Endodermal cell (in vitro differentiated cells): ENCODE results near the gene ALKBH5. TPM values are rescaled to one million over a fixed set of nuclear protein-coding genes. Genes with fewer than 3 reads are reported as not detected.

Experiments used
- DNase-seq: peaks from one replicate; pipeline ENCODE4 v3.0.0-alpha.2; 2017
- H3K27ac ChIP-seq: 2 replicates; pipeline ENCODE4 v1.5.1; 2013; ENCODE audit warnings: mild to moderate bottlenecking, low read depth, low read length, moderate library complexity
- H3K27me3 ChIP-seq: 2 replicates; pipeline ENCODE4 v1.6.1; 2013; ENCODE audit warnings: mild to moderate bottlenecking, low read length, moderate library complexity; ENCODE audit not compliant: insufficient read depth, control insufficient read depth, poor library complexity, severe bottlenecking
- H3K36me3 ChIP-seq: 2 replicates; pipeline ENCODE4 v1.7.0; 2013; ENCODE audit warnings: mild to moderate bottlenecking, low read length, moderate library complexity; ENCODE audit not compliant: control insufficient read depth, insufficient read depth
- H3K4me1 ChIP-seq: one replicate; pipeline ENCODE4 v1.7.0; 2013; ENCODE audit warnings: low read length; ENCODE audit not compliant: control insufficient read depth, insufficient read depth
- H3K4me3 ChIP-seq: 2 replicates; pipeline ENCODE4 v1.5.1; 2013; ENCODE audit warnings: mild to moderate bottlenecking, low read length, moderate library complexity
- H3K9ac ChIP-seq: 2 replicates; pipeline ENCODE4 v1.6.1; 2013; ENCODE audit warnings: mild to moderate bottlenecking, low read length, moderate library complexity; ENCODE audit not compliant: poor library complexity, severe bottlenecking; ENCODE audit errors: extremely low read depth
- H3K9me3 ChIP-seq: 2 replicates; pipeline ENCODE4 v1.6.1; 2013; ENCODE audit warnings: mild to moderate bottlenecking, low read length, moderate library complexity; ENCODE audit not compliant: control insufficient read depth
- H3K27ac Mint-ChIP-seq: 2 replicates; pipeline ENCODE4 v1.8.0; 2020; ENCODE audit warnings: mixed read lengths
- H3K27me3 Mint-ChIP-seq: 2 replicates; pipeline ENCODE4 v1.8.0; 2021; ENCODE audit warnings: mild to moderate bottlenecking, mixed read lengths; ENCODE audit not compliant: insufficient read depth
- H3K36me3 Mint-ChIP-seq: 2 replicates; pipeline ENCODE4 v1.8.0; 2020; ENCODE audit warnings: low read depth, mixed read lengths
- H3K4me1 Mint-ChIP-seq: 2 replicates; pipeline ENCODE4 v1.8.0; 2020; ENCODE audit warnings: mixed read lengths
- H3K4me3 Mint-ChIP-seq: 2 replicates; pipeline ENCODE4 v1.8.0; 2020; ENCODE audit warnings: mild to moderate bottlenecking, moderate library complexity, mixed read lengths
- H3K9me3 Mint-ChIP-seq: 2 replicates; pipeline ENCODE4 v1.8.0; 2020; ENCODE audit warnings: mild to moderate bottlenecking, mixed read lengths
- CTCF ChIP-seq: fragments of 200-600 bp; sonication (generic); conservative IDR thresholded peaks from 2 replicates; pipeline ENCODE4 v1.5.0; 2021; ENCODE audit warnings: antibody characterized with exemption, mild to moderate bottlenecking
- WGBS, 2 experiments: methylation state at CpG; one replicate each; pipeline versions ENCODE4 v1.1.5 to v1.1.7; 2013; ENCODE audit warnings: missing lambda C conversion rate in 2 of 2, mixed read lengths in 1 of 2; ENCODE audit not compliant: insufficient coverage in 1 of 2, insufficient read length in 1 of 2; 5-methylcytosine and 5-hydroxymethylcytosine counted together
- total RNA-seq, 2 donors: library from RNA; stranded (reverse); fragmentation: NEBNext Ultra II Directional in 1 of 2; extraction: Animal tissue kit (Norgen Biotek cat#: 25700) in 1 of 2; gene quantifications; 2 replicates in 1 of 2; 3 replicates in 1 of 2; pipeline ENCODE4 v1.2.1, GENCODE V29; 2021

The ALKBH5 gene
- total RNA-seq, 2 donors from 2014 or later: 64.1 to 80.9 TPM

DNA sequence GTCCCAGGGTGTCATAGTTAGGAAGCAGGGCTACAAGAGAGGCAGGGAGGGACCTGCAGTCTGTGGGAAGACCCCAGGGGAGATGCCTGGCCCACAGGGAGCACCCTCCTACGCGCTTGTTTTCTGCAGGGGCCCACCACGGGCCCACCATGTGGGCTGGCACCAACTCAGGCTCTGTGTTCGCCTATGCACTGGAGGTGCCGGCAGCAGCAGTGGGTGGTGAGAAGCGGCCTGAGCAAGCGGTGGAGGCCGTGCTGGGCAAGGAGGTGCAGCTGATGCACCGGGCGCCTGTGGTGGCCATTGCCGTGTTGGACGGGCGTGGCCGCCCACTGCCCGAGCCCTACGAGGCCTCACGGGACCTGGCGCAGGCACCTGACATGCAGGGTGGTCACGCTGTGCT, 56.8 kb downstream of the ALKBH5 start:
- WGBS, 2 experiments: 92 to 96% methylated on average over 18 to 19 of the region's 19 CpGs
- no peak for TF ChIP-seq CTCF
- H3K4me3 ChIP-seq: no peak overlapping the region
- DNase-seq: no peak
- no peaks in the 10 kb centered on the region for H3K4me1 ChIP-seq
- no peaks in the 10 kb centered on the region for H3K9me3 Mint-ChIP-seq
- H3K4me3 Mint-ChIP-seq: no peak overlapping the region
- no peaks in the 10 kb centered on the region for H3K9me3 ChIP-seq
- no peak overlapping the region for H3K9ac ChIP-seq
- H3K36me3 Mint-ChIP-seq: peaks cover 53% of the 10 kb centered on the region
- no peaks in the 10 kb centered on the region for H3K4me1 Mint-ChIP-seq
- H3K27me3 Mint-ChIP-seq: no peaks in the 10 kb centered on the region
- H3K27me3 ChIP-seq: no peaks in the 10 kb centered on the region
- H3K27ac Mint-ChIP-seq: no peak overlapping the region
- peaks cover 29% of the 10 kb centered on the region for H3K36me3 ChIP-seq
- no peak overlapping the region for H3K27ac ChIP-seq

- no peak for TF ChIP-seq CTCF
- H3K27me3 ChIP-seq: no peaks in the 10 kb centered on the region
- Mint-ChIP-seq H3K36me3 (peaks cover 59% of the 10 kb centered on the region), H3K27me3 (no peaks in the 10 kb centered on the region), H3K27ac (no peak overlapping the region), H3K4me1 (no peaks in the 10 kb centered on the region), H3K9me3 (no peaks in the 10 kb centered on the region), H3K4me3 (no peak overlapping the region)
- 91 to 95% methylated on average over 26 to 28 of the region's 28 CpGs for WGBS, 2 experiments
- no peaks in the 10 kb centered on the region for H3K9me3 ChIP-seq
- peak; percentile 80 for DNase-seq
- peaks cover 31% of the 10 kb centered on the region for H3K36me3 ChIP-seq
- H3K27ac ChIP-seq: no peak overlapping the region
- no peak overlapping the region for H3K4me3 ChIP-seq
- no peaks in the 10 kb centered on the region for H3K4me1 ChIP-seq
- no peak overlapping the region for H3K9ac ChIP-seq
Observed at GRCh38 chr17:18241229-18241871, 57.7 kb downstream of the ALKBH5 start.

GRCh38 chr17:18245038-18245776, 61.6 kb downstream of the ALKBH5 start:
- peaks cover 52% of the 10 kb centered on the region for H3K36me3 ChIP-seq
- Mint-ChIP-seq H3K27ac (peak overlapping the region; percentile 52), H3K27me3 (no peaks in the 10 kb centered on the region), H3K4me1 (peaks cover 6% of the 10 kb centered on the region), H3K4me3 (no peak overlapping the region), H3K36me3 (peaks cover 56% of the 10 kb centered on the region), H3K9me3 (no peaks in the 10 kb centered on the region)
- H3K27ac ChIP-seq: no peak overlapping the region
- H3K4me3 ChIP-seq: no peak overlapping the region
- H3K27me3 ChIP-seq: no peaks in the 10 kb centered on the region
- no peak for DNase-seq
- WGBS, 2 experiments: 90 to 94% methylated on average over 11 to 21 of the region's 21 CpGs
- H3K4me1 ChIP-seq: no peaks in the 10 kb centered on the region
- no peak for TF ChIP-seq CTCF
- no peak overlapping the region for H3K9ac ChIP-seq
- H3K9me3 ChIP-seq: no peaks in the 10 kb centered on the region
